CD4-positive, alpha-beta T cell treated with Interleukin-6 at 100 ng/mL for 8 hours (primary cell): Measurements from ENCODE around the gene OGFR.
A peak's percentile ranks its signal among the peaks of the same experiment; 100 is the strongest.

Experiments used
- DNase-seq: peaks from one replicate; pipeline ENCODE4 v3.0.0-alpha.2; 2020; ENCODE audit warnings: mixed read lengths, low spot score

OGFR gene

GRCh38 chr20:62782149-62782892, 22.3 kb upstream of the OGFR start:
- DNase-seq, result no peak

- DNase-seq, result no peak
These were observed 21.7 kb upstream of the OGFR start for GRCh38 chr20:62782893-62783278.

- no peak for DNase-seq
These were observed 20.1 kb upstream of the OGFR start for GRCh38 chr20:62784497-62784896.

- no peak for DNase-seq
These were observed 19.2 kb upstream of the OGFR start for GRCh38 chr20:62785393-62785792.

GRCh38 chr20:62786157-62786556, 18.5 kb upstream of the OGFR start:
- DNase-seq, result no peak

- DNase-seq, result no peak
These were observed 17.3 kb upstream of the OGFR start for GRCh38 chr20:62787321-62787720.

- DNase-seq, result no peak
These were observed 16.8 kb upstream of the OGFR start for GRCh38 chr20:62787866-62788265.

- no peak for DNase-seq
These were observed 16.0 kb upstream of the OGFR start for GRCh38 chr20:62788607-62789006.

- no peak for DNase-seq
These were observed 14.6 kb upstream of the OGFR start for GRCh38 chr20:62790075-62790474.

GRCh38 chr20:62791301-62792181, 13.1 kb upstream of the OGFR start:
- DNase-seq, result peak; percentile 79

- no peak for DNase-seq
These were observed 12.3 kb upstream of the OGFR start for GRCh38 chr20:62792182-62792939.

GRCh38 chr20:62792940-62793756, 11.5 kb upstream of the OGFR start:
- no peak for DNase-seq

GRCh38 chr20:62793757-62794006, 11.0 kb upstream of the OGFR start:
- no peak for DNase-seq

- peak; percentile 96 for DNase-seq
These were observed 10.5 kb upstream of the OGFR start for GRCh38 chr20:62794007-62794724.

- DNase-seq, result peak; percentile 66
These were observed 9.4 kb upstream of the OGFR start for GRCh38 chr20:62795023-62795761.

GRCh38 chr20:62796699-62797491, 7.7 kb upstream of the OGFR start:
- no peak for DNase-seq

- DNase-seq, result no peak
These were observed 6.7 kb upstream of the OGFR start for GRCh38 chr20:62797671-62798532.

GRCh38 chr20:62799036-62799435, 5.6 kb upstream of the OGFR start:
- no peak for DNase-seq

- no peak for DNase-seq
These were observed 5.2 kb upstream of the OGFR start for GRCh38 chr20:62799459-62799858.
